Fibroblast of skin of left quadriceps (primary cell): Measurements from ENCODE around the gene TMEM123.

Experiments
- DNase-seq, 2 experiments: peaks; one replicate each; pipeline ENCODE4 v3.0.0-alpha.2; 2013; ENCODE audit warnings: low read depth in 2 of 2

TMEM123 gene

DNA sequence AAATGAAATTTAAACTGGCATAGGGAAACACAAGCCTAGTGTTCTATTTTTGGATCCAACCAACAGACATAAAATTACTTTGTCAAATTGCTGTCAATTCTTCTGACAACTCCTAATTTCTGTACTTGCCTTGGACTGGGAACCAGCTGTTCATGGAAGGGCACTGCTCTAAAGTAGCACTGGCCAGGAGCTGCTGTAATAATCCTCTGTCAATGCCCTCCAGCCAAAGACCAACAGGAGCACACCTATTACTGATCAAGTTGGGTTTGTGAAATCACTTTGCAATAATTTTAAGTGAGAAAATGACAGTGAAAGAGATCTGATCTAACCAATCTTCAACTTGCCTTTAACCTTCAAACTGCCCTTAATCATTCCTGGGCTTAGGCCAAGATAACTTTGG, 18.9 kb upstream of the TMEM123 start:
- no peak for DNase-seq

GRCh38 chr11:102470251-102470650, 17.7 kb upstream of the TMEM123 start:
- no peak for DNase-seq

GRCh38 chr11:102469196-102469821, 16.7 kb upstream of the TMEM123 start:
- DNase-seq = no peak

DNA sequence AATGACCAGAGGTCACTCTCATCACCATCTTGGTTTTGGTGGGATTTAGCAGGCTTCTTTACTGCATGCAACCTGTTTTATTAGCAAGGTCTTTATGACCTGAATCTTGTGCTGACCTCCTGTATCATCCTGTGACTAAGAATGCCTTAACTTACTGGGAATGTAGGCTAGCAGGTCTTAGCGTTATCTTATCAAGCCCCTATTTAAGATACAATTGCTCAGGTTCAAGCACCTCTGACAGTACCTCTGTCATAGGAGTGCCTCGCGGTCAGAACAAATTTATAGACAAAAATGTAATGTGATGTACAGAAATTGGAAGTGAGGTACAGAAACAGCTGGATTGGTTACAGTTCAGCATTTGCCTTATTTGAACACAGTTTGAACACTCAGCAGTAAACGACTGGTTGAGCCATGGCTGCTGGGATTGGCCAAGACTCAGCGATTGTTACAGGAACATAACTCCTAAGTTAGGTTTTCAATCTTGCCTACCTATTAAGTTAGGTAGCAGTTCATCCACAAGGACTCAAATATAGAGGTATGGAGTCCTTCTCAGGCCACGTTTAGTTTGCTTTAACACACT, 16.1 kb upstream of the TMEM123 start:
- DNase-seq = no peak

DNA sequence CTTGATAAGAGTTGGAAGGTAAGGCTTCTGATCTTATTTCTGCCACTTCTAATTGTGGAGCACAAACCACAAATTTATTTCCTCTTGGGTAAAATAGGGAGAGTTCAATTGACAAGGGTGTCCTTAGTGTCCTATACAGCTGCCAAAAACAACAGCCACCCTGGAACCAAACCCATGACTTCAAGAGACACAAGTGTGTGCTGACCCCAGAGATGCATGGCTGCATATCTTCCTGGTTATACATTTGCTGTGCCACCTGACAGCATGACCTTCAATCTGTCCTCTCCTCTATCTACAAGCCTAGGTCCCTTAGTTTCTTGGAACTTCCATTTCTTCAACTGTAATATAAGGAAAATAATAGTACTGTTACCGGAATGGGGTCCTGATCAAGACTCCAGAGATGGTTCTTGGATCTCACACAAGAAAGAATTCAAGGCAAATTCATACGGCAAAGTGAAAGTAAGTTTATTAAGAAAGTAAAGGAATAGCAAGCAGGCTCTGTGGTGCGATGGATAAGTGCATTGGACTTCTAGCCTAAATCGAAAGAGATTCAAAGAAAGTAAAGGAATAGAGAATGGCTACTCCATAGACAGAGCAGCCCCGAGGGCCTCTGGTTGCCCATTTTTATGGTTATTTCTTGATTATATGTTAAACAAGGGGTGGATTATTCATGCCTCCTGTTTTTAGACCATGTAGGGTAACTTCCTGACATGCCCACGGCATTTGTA, 15.5 kb upstream of the TMEM123 start:
- no peak for DNase-seq

DNA sequence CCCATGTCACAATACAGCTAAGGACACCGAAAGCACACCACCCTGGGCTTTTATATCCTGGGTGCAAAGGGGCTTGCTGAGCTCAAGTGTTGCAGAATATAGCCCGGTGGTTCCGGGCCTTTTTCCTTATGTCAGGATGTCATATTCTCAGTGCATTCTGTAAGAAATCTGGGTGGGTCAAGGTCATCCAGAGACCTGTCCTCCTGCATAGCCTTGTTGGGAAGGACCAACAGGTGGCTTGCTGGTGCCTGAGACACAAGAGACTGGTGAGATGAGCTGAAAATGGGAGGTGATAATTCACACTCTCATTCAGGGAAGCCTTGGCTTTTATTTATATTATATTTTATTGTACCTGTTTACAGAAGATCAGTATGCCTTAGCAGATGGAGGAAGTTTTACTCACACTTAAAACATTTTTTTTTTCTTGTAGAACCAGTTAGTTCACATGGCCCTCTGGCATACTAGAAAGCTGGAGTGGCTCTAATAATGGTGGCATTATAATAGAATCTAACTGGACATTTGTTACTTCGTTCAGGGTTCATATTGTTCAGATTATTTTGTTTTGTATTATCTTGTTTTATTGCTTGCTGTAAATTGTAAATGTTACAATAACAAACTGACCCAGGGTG, 14.6 kb upstream of the TMEM123 start:
- DNase-seq = no peak

- no peak for DNase-seq
Observed at GRCh38 chr11:102465696-102466095, 13.1 kb upstream of the TMEM123 start.

DNA sequence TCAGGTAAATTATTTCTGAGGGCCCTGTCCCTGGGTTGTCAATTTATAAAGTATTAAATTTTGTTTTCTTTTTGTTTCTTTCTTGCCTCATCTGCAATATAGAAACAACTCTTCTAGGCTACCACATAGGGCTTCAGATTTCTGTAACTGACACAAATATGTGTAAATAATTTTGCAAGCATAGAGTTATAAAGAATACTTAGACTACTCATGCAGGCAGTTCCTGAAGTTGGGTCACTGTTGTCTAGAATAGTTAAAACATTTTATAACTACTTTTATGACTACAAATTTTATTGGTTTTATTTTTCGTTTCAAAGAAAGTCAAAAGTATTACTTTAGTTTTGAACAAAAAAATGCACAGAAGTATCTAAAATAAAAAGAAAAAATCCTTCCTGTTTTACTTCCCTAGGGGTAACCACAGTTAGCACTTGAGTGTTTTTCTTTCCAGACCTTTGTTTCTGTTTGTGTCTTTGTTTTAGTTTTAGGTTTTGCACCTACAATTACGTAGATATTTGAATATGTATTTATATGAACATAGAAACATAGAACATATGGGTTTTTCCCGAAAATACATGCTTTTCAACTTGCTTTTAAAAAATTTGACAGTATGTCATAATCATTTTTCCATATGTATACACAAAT, 12.4 kb upstream of the TMEM123 start:
- DNase-seq = no peak

- no peak for DNase-seq
Observed at GRCh38 chr11:102464037-102464436, 11.5 kb upstream of the TMEM123 start.

DNA sequence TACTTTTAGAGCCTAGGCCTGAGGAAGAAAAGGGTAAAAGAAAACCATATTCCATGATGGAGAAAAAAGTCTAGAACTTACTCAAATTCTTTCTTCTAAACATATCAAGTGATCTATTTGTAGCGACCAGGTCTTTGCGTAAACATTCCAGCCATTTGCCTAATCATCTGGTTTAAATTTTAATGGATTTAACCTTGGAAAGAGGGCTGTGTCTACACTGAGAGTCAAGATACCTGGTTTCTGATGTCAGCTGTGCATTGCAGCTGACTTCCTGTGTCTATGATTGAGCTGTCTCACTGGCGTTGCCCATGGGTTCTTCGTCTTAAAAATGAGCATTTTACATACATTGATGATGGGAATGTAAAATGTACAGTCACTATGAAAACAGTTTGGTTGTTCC, 10.0 kb upstream of the TMEM123 start:
- DNase-seq = no peak

DNA sequence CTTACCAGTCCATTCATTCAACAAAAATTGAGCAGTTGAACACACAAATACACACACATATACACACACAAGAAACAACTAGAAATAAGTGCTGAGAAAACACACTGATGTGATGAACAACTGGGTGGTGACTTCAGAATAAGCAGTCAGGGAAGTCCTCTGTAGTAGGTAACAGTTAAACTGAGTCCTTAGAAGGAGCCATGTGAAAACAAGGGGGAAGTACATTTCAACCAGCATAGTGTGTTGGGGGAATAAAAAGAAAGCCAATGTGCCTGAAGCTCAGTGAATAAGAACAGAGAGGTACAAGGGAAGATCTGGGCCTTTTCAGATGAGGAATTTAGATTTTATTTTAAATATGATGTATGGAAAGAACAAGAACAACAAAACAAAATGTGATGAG, 6.8 kb upstream of the TMEM123 start:
- no peak for DNase-seq

- no peak for DNase-seq
Observed at GRCh38 chr11:102458548-102458947, 6.0 kb upstream of the TMEM123 start.

DNA sequence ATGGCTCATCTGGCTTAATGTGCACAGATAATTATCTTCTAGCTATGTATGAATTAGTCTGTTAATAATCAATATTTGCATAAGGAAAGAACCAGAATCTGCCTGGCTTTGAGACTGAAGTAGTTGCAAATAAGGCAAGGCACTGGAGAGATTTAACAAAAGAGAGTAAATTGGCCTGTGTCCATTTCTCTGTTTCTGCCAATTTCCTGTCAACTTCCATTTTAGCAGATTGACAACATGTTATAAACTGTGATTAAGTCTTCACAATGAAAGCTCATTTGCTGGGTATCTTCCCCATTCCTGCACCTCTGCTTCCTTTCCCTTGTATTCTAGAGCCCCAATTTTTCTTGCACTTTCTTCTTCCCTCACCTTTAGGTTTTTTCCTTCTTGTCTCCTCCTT, 5.3 kb upstream of the TMEM123 start:
- DNase-seq = no peak

DNA sequence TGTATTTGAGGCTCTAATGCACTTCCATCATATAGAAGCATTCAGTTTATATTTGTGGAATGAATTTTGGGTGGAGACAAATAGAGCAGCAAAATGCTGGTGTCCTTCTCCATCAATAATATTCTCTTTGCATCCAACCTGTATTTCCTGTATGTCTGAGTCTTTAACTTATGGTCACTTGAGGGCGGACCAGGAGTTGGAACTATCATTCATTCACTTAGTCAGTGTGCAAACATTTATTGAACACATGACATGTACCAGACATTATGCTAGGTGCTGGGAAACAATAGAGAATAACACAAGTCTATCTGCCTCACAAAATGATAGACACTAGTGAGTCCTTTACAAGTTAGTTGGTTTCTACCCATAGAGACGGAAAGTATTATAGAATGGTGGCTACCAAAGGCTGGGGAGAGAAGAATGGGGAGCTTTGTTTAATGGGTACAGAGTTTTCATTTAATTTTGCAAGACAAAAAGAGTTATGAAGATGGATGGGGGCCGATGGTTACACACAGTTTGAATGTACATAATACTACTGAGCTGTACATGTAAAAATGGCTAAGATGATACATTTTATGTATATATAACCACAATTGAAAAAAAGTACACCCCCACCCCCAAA, 4.6 kb upstream of the TMEM123 start:
- DNase-seq = no peak

- no peak for DNase-seq
Observed at GRCh38 chr11:102456381-102456780, 3.8 kb upstream of the TMEM123 start.

DNA sequence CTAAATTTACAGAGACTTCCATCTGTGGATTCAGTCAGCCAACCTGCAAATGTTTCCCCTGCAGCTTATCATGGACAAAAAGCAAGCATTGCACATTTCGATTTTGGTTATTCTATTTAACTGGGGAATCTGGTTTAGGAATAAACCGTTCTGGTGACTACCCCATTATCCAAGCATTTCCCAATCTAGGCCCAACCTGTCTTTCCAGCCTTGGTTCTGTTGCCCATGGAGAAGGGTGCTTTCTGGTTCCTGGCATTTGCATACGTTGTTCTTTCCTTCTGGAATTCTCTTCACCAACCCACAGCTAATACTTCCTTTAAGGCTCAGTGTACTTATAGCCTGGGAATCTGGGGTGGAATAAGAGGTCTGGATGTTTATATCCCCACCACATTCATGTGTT, 1.4 kb upstream of the TMEM123 start:
- DNase-seq = no peak

DNA sequence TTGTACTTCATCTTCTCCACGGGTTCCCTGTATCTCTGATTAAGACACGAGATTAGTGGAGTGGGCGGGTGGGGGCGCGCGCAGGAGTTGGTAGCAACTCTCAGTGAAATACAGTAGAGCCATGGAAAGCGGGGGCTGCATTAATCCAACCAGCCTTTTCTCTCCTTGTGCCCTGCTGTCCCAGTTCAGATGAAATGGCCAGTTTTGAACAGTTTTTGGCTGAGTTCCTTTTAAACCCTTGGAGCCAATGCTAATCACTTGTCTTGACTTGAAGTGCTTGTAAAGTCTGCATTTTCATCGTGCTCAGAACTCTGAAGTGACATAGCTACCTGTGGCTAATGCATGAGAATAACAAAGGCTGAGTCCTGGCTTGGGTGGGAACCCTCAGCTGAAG, 734 bp upstream of the TMEM123 start:
- DNase-seq = no peak

DNA sequence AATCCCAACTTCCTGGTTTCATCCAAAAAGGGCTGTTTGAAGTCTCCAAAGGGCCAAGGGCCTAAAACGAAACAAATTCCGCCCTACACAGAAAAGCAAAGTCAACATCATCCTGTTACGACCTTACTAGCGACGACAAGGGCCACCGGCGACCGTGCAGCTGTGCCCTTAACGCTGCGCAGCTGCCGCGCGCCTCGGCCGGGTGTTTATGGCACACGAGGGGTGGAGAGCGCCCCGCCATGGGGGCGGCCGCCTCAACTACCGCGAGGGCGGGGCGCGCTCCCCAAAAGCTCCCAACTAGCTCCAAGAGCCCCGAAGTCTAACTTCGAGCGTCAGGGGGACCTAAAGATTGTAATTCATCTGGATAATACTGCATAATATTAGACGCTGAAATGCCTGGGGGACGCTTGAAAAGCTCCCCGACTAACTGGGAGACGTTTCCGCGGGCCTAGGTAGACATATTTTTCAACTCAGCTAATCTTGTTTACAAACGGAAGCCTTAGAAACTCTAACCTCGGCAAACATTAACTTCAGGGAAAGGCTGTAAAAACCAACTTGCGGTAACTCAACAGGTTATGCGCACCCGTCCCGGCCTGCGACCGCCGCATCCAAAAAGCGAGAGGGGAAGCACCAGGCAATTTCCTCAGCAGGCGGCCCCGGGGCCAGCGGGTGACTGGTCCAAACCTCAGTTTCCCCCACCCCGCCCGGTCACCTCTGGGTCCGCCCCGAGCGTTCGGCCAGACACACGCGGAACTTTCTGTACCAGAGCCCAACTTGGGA, 694 bp downstream of the TMEM123 start:
- no peak for DNase-seq

DNA sequence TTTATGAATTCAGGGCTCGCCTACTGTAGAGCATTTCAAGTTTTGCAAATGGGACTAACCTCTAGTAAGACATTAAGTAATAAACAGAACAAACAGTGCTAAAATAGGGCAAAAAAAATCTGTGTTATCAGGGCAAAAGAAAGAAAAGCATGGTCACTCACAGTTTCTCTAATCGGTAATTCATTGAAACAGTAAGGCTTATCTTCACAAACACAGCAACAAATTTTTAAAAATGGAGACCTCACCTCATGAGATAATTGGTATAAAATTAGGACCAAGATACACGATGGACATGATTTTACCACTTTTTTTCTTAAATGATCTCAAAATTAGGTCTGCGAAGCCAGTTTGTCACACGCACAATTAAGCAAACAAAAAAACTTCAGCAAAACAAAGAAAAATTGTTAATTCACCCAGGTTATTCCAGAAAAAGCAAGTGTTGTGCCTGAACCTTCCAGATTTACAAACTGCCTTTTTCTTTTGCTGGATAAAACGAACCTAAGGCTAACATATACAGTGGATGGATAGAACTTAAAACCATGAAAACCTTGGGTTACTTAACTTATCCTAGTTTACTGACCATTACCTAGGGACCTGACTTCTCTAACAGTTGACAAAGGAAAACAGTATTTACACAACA, 1.4 kb downstream of the TMEM123 start:
- no peak for DNase-seq

- no peak for DNase-seq
Observed at GRCh38 chr11:102449651-102450570, 2.7 kb downstream of the TMEM123 start.
